Stimulated activated CD4-positive, alpha-beta T cell treated with anti-CD3 and anti-CD28 coated beads, TNF-alpha, amount 100 ng/mL, for 1 hour (primary cell): ENCODE data around the gene PROC.

Experiments used
- DNase-seq, 3 donors: peaks; one replicate each; pipeline ENCODE4 v3.0.0-alpha.2; 2020; ENCODE audit warnings: low read depth in 3 of 3, low spot score in 1 of 3

The PROC gene

DNA sequence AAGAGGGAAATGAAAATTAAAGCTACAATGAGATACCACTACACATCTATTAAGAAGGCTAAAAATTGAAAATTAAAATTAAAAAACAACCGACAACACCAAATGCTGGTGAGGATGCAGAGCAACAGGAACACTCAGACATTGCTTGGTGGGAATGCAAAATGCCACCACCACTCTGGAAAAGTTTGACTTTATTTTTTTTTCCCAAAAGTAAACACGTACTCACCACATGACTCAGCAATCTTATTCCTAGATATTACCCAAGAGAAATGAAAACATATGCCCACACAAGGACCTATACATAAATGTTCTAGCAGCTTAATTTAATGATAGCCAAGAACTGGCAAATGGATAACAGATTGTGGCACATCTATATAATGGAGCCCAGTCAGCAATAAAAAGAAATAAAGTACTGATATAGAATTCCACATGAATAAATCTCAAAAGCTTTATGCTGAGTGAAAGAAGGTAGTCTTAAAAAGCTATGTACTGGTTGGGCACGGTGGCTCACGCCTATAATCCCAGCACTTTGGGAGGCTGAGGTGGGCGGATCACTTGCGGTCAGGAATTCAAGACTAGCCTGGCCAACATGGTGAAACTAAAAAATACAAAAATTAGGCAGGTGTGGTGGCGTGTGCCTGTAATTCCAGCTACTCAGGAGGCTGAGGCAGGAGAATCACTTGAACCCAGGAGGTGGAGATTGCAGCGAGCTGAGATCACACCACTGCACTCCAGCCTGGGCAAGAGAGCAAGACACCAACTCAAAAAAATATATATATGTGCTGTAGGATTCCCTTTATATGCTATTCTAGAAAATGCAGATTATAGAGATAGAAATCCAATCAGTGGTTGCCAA, 4.2 kb upstream of the PROC start:
- no peak for DNase-seq

GRCh38 chr2:127414638-127415592, 3.3 kb upstream of the PROC start:
- no peak for DNase-seq

DNA sequence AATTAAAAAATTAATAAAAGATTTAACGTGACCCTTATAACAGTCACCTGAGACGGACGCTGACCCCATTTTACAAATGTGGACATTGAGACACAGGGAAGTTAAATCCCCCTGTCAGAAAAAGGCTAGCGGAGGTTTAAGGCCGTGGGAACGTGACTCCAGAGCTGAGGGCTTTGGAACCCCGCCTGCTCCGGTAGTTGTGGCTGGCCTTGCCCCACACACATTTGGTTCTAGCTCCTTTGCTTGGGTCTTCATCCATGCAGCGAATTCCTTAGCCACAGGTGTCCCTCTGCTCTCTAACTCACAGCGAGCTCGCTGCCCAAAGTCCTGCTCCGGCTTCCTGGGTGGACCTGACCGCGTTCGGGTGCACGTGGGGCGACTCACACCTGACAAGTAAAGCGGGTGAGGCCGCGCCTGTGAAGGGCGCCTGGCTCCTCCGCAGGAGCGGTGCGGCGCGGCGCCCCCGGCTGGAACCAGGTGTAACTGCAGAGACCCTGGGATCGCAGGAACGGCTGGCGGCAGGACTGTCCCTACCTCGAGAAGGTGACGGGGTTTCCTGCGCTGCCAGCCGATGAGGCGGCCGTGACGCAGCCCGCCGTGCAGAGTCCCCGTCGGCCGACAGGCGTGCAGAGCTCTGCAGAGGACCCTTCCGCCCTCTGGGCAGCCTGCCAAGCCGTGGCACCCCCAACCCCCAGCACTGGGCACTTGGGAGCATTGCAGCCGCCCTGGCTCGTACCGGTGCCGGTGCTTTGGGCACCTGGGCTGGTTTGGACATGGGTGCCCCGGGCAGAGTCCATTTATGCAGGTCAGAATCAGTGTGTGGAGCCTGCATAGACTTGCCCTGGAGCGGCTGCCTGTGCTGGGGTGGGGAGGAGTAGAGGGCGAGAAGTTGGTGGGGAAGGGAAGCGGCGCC, 2.4 kb upstream of the PROC start:
- peak; percentile 66 to 73 (median 69) for DNase-seq

- DNase-seq = no peak
Observed at GRCh38 chr2:127416506-127417001, 1.7 kb upstream of the PROC start.

- DNase-seq = no peak
Observed at GRCh38 chr2:127417406-127417805, 821 bp upstream of the PROC start.

DNA sequence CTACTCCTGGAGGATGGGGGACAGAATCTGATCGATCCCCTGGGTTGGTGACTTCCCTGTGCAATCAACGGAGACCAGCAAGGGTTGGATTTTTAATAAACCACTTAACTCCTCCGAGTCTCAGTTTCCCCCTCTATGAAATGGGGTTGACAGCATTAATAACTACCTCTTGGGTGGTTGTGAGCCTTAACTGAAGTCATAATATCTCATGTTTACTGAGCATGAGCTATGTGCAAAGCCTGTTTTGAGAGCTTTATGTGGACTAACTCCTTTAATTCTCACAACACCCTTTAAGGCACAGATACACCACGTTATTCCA, 844 bp downstream of the PROC start:
- DNase-seq = no peak

- no peak for DNase-seq
Observed at GRCh38 chr2:127419448-127420038, 1.3 kb downstream of the PROC start.

- DNase-seq = no peak
Observed at GRCh38 chr2:127420039-127420864, 2.0 kb downstream of the PROC start.

DNA sequence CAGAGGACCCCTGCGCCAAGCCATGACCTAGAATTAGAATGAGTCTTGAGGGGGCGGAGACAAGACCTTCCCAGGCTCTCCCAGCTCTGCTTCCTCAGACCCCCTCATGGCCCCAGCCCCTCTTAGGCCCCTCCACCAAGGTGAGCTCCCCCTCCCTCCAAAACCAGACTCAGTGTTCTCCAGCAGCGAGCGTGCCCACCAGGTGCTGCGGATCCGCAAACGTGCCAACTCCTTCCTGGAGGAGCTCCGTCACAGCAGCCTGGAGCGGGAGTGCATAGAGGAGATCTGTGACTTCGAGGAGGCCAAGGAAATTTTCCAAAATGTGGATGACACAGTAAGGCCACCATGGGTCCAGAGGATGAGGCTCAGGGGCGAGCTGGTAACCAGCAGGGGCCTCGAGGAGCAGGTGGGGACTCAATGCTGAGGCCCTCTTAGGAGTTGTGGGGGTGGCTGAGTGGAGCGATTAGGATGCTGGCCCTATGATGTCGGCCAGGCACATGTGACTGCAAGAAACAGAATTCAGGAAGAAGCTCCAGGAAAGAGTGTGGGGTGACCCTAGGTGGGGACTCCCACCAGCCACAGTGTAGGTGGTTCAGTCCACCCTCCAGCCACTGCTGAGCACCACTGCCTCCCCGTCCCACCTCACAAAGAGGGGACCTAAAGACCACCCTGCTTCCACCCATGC, 3.0 kb downstream of the PROC start:
- DNase-seq = no peak

GRCh38 chr2:127421871-127422558, 3.8 kb downstream of the PROC start:
- no peak for DNase-seq

DNA sequence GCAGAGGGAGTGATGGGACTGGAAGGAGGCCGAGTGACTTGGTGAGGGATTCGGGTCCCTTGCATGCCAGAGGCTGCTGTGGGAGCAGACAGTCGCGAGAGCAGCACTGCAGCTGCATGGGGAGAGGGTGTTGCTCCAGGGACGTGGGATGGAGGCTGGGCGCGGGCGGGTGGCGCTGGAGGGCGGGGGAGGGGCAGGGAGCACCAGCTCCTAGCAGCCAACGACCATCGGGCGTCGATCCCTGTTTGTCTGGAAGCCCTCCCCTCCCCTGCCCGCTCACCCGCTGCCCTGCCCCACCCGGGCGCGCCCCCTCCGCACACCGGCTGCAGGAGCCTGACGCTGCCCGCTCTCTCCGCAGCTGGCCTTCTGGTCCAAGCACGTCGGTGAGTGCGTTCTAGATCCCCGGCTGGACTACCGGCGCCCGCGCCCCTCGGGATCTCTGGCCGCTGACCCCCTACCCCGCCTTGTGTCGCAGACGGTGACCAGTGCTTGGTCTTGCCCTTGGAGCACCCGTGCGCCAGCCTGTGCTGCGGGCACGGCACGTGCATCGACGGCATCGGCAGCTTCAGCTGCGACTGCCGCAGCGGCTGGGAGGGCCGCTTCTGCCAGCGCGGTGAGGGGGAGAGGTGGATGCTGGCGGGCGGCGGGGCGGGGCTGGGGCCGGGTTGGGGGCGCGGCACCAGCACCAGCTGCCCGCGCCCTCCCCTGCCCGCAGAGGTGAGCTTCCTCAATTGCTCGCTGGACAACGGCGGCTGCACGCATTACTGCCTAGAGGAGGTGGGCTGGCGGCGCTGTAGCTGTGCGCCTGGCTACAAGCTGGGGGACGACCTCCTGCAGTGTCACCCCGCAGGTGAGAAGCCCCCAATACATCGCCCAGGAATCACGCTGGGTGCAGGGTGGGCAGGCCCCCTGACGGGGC, 4.6 kb downstream of the PROC start:
- no peak for DNase-seq

- no peak for DNase-seq
Observed at GRCh38 chr2:127423478-127423843, 5.2 kb downstream of the PROC start.

DNA sequence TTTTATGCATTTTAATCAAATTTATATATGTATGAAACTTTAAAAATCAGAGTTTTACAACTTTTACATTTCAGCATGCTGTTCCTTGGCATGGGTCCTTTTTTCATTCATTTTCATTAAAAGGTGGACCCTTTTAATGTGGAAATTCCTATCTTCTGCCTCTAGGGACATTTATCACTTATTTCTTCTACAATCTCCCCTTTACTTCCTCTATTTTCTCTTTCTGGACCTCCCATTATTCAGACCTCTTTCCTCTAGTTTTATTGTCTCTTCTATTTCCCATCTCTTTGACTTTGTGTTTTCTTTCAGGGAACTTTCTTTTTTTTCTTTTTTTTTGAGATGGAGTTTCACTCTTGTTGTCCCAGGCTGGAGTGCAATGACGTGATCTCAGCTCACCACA, 5.7 kb downstream of the PROC start:
- DNase-seq = no peak

DNA sequence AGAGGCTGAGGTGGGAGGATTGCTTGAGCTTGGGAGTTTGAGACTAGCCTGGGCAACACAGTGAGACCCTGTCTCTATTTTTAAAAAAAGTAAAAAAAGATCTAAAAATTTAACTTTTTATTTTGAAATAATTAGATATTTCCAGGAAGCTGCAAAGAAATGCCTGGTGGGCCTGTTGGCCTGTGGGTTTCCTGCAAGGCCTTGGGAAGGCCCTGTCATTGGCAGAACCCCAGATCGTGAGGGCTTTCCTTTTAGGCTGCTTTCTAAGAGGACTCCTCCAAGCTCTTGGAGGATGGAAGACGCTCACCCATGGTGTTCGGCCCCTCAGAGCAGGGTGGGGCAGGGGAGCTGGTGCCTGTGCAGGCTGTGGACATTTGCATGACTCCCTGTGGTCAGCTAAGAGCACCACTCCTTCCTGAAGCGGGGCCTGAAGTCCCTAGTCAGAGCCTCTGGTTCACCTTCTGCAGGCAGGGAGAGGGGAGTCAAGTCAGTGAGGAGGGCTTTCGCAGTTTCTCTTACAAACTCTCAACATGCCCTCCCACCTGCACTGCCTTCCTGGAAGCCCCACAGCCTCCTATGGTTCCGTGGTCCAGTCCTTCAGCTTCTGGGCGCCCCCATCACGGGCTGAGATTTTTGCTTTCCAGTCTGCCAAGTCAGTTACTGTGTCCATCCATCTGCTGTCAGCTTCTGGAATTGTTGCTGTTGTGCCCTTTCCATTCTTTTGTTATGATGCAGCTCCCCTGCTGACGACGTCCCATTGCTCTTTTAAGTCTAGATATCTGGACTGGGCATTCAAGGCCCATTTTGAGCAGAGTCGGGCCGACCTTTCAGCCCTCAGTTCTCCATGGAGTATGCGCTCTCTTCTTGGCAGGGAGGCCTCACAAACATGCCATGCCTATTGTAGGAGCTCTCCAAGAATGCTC, 6.6 kb downstream of the PROC start:
- no peak for DNase-seq

GRCh38 chr2:127425540-127426490, 7.6 kb downstream of the PROC start:
- no peak for DNase-seq
